SK-N-SH treated with all-trans-retinoic acid at 6 μM for 48 hours (cell line): ENCODE results near the gene MAFF.

Experiments used
- ATAC-seq: fragments of 200-7000 bp; cut with Tn5 transposase; 3 replicates; pipeline ENCODE4 v1.9.1; 2020; ENCODE audit warnings: mild to moderate bottlenecking, moderate library complexity
- ARNTL ChIP-seq: fragments of 450-650 bp; formaldehyde crosslinking; IDR thresholded peaks from 2 replicates; pipeline ENCODE4 v1.5.0; 2020; ENCODE audit warnings: low read depth, mild to moderate bottlenecking, moderate library complexity, borderline replicate concordance
- CSDC2 ChIP-seq: fragments of 250-450 bp; sonication (Bioruptor Pico); IDR thresholded peaks from 2 replicates; pipeline ENCODE4 v1.5.0; 2020; ENCODE audit warnings: mild to moderate bottlenecking, moderate library complexity
- CSRNP3 ChIP-seq: fragments of 250-450 bp; sonication (Bioruptor Pico); IDR thresholded peaks from 2 replicates; pipeline ENCODE4 v1.5.1; 2021; ENCODE audit warnings: mild to moderate bottlenecking, moderate library complexity
- ESRRG ChIP-seq: fragments of 250-450 bp; sonication (Bioruptor Pico); IDR thresholded peaks from 2 replicates; pipeline ENCODE4 v1.6.1; 2021; ENCODE audit warnings: mild to moderate bottlenecking
- GLIS3 ChIP-seq: fragments of 250-450 bp; sonication (Bioruptor Pico); IDR thresholded peaks from 2 replicates; pipeline ENCODE4 v1.5.0; 2020; ENCODE audit warnings: mild to moderate bottlenecking, moderate library complexity
- ISL1 ChIP-seq: fragments of 250-450 bp; sonication (Bioruptor Pico); IDR thresholded peaks from 2 replicates; pipeline ENCODE4 v2.1.2; 2022; ENCODE audit warnings: mild to moderate bottlenecking, moderate library complexity
- OSR1 ChIP-seq: fragments of 250-450 bp; sonication (Bioruptor Pico); IDR thresholded peaks from 2 replicates; pipeline ENCODE4 v1.8.0; 2022; ENCODE audit warnings: moderate library complexity, mild to moderate bottlenecking, inconsistent platforms
- PPARA ChIP-seq: fragments of 250-450 bp; sonication (Bioruptor Pico); IDR thresholded peaks from 2 replicates; pipeline ENCODE4 v1.5.0; 2020; ENCODE audit warnings: mild to moderate bottlenecking, borderline replicate concordance
- RARB ChIP-seq: fragments of 250-450 bp; sonication (Bioruptor Pico); IDR thresholded peaks from 2 replicates; pipeline ENCODE4 v1.8.0; 2021; ENCODE audit warnings: mild to moderate bottlenecking, moderate library complexity
- SNAI2 ChIP-seq: fragments of 250-450 bp; sonication (Bioruptor Pico); IDR thresholded peaks from 2 replicates; pipeline ENCODE4 v1.5.0; 2020; ENCODE audit warnings: mild to moderate bottlenecking, moderate library complexity
- TCF4 ChIP-seq: fragments of 250-450 bp; sonication (Bioruptor Pico); IDR thresholded peaks from 2 replicates; pipeline ENCODE4 v1.8.0; 2021; ENCODE audit warnings: mild to moderate bottlenecking, moderate library complexity, borderline replicate concordance
- TOX ChIP-seq: fragments of 250-450 bp; sonication (Bioruptor Pico); IDR thresholded peaks from 2 replicates; pipeline ENCODE4 v1.8.0; 2021; ENCODE audit warnings: mild to moderate bottlenecking, moderate library complexity, borderline replicate concordance
- ZC3H10 ChIP-seq: fragments of 250-450 bp; sonication (Bioruptor Pico); IDR thresholded peaks from 2 replicates; pipeline ENCODE4 v1.5.1; 2021; ENCODE audit warnings: mild to moderate bottlenecking, moderate library complexity
- ZFP3 ChIP-seq: fragments of 250-450 bp; sonication (Bioruptor Pico); IDR thresholded peaks from 2 replicates; pipeline ENCODE4 v1.5.0; 2020; ENCODE audit warnings: mild to moderate bottlenecking, moderate library complexity
- ZFP30 ChIP-seq: fragments of 450-650 bp; formaldehyde crosslinking; IDR thresholded peaks from 2 replicates; pipeline ENCODE4 v1.5.0; 2022; ENCODE audit warnings: mild to moderate bottlenecking, moderate library complexity
- ZNF565 ChIP-seq: fragments of 450-650 bp; formaldehyde crosslinking; conservative IDR thresholded peaks from 2 replicates; pipeline ENCODE4 v1.5.0; 2020; ENCODE audit warnings: low read depth, mild to moderate bottlenecking, moderate library complexity
- ZNF70 ChIP-seq: fragments of 450-650 bp; formaldehyde crosslinking; IDR thresholded peaks from 2 replicates; pipeline ENCODE4 v1.5.0; 2020; ENCODE audit warnings: mild to moderate bottlenecking, moderate library complexity
- ZNF8 ChIP-seq: fragments of 450-650 bp; formaldehyde crosslinking; IDR thresholded peaks from 2 replicates; pipeline ENCODE4 v1.5.0; 2020; ENCODE audit warnings: mild to moderate bottlenecking, moderate library complexity
- TF ChIP-seq, protein P1 (sequence below): fragments of 250-450 bp; sonication (Bioruptor Pico); IDR thresholded peaks from 2 replicates; pipeline ENCODE4 v1.8.0; 2021; ENCODE audit warnings: low read depth, mild to moderate bottlenecking, moderate library complexity, borderline replicate concordance
- TF ChIP-seq, protein P2 (sequence below): fragments of 250-450 bp; sonication (Bioruptor Pico); IDR thresholded peaks from 2 replicates; pipeline ENCODE4 v1.8.0; 2020; ENCODE audit warnings: mild to moderate bottlenecking, moderate library complexity, borderline replicate concordance
- TF ChIP-seq, protein P3 (sequence below): fragments of 250-450 bp; sonication (Bioruptor Pico); IDR thresholded peaks from 2 replicates; pipeline ENCODE4 v1.5.0; 2020; ENCODE audit warnings: mild to moderate bottlenecking, moderate library complexity

Gene MAFF

DNA sequence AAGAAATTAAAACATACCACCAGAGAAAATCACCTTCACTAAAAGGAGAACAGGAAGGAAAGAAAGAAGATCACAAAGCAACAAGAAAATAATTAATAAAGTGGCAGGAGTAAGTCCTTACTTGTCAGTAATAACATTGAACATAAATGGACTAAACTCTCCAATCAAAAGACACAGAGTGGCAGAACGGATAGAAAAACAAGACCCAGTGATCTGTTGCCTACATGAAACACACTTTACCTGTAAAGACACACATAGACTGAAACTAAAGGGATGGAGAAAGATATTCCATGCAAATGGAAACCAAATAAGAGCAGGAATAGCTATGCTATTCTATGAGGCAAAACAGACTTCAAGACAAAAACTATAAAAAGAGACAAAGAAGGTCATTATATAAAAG is 46.1 kb upstream of the MAFF start (continued):
- TF ChIP-seq SNAI2 (CRISPR knock-in tag) (no peak), GLIS3 (CRISPR knock-in tag) (no peak), ZNF8 (CRISPR knock-in tag) (no peak), OSR1 (CRISPR knock-in tag) (no peak), ZNF565 (CRISPR knock-in tag) (no peak)

DNA sequence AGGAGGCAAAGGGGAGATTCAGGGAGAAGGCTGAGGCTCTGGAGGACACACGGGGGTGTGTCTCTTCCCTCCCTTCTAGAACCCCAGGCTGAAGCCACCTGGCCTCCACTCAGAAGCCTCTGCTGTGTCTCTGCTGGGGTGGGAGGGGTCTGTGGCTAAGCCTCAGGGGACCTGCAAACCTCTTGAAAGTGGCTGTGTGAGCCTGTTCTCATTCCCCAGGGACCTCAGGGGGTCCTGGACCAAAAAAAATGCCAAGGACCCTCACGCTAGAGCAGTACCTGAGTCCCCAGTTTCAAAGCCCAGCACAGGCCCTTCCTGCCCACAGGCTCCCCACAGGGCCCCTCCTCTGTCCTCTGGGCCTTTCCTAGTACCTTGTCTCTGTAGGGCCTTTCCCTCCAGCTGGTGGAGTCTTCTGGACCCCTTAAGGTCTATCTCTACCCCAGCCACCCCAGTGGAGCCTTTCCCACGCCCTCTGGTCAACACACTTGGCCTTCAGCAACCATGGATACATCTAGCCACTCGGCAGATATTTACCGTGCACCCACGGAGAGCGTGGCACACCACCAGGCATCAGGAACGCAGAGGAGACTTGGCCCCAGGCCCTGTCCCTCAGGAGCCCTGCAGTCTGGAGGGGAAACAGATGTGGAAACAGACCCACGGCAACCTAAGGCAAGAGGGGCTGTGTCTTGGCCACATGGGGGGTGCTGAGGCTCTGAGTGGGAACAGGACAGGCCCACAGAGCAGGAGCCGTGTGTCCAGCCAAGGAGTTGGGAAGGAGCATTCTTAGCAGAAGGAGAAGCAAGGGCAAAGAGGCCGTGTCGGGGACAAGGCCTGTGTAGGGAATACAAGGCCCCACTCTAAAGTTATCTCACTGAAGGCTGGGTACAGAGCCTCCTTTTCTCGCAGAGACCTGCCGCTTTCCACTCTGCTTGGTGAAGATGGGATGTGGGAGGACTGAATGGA is 38.6 kb upstream of the MAFF start:
- TF ChIP-seq, protein P1, sequence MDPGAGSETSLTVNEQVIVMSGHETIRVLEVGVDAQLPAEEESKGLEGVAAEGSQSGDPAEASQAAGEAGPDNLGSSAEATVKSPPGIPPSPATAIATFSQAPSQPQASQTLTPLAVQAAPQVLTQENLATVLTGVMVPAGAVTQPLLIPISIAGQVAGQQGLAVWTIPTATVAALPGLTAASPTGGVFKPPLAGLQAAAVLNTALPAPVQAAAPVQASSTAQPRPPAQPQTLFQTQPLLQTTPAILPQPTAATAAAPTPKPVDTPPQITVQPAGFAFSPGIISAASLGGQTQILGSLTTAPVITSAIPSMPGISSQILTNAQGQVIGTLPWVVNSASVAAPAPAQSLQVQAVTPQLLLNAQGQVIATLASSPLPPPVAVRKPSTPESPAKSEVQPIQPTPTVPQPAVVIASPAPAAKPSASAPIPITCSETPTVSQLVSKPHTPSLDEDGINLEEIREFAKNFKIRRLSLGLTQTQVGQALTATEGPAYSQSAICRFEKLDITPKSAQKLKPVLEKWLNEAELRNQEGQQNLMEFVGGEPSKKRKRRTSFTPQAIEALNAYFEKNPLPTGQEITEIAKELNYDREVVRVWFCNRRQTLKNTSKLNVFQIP (CRISPR knock-in tag) = no peak
- TF ChIP-seq CSDC2 (CRISPR knock-in tag) (no peak), CSRNP3 (no peak), ESRRG (CRISPR knock-in tag) (no peak), SNAI2 (CRISPR knock-in tag) (no peak), TOX (no peak), ZNF565 (CRISPR knock-in tag) (no peak), ZFP3 (CRISPR knock-in tag) (no peak), PPARA (CRISPR knock-in tag) (no peak)
- TF ChIP-seq, protein P2, sequence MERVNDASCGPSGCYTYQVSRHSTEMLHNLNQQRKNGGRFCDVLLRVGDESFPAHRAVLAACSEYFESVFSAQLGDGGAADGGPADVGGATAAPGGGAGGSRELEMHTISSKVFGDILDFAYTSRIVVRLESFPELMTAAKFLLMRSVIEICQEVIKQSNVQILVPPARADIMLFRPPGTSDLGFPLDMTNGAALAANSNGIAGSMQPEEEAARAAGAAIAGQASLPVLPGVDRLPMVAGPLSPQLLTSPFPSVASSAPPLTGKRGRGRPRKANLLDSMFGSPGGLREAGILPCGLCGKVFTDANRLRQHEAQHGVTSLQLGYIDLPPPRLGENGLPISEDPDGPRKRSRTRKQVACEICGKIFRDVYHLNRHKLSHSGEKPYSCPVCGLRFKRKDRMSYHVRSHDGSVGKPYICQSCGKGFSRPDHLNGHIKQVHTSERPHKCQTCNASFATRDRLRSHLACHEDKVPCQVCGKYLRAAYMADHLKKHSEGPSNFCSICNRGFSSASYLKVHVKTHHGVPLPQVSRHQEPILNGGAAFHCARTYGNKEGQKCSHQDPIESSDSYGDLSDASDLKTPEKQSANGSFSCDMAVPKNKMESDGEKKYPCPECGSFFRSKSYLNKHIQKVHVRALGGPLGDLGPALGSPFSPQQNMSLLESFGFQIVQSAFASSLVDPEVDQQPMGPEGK (CRISPR knock-in tag) = no peak
- no peak for ATAC-seq

- no peak; the same call in 2 of the 3 replicates for ATAC-seq
- no peak for TF ChIP-seq ARNTL (CRISPR knock-in tag)
- no peak for TF ChIP-seq ISL1 (CRISPR knock-in tag)
- no peak for TF ChIP-seq ZFP30 (CRISPR knock-in tag)
- no peak for TF ChIP-seq CSRNP3
- no peak for TF ChIP-seq GLIS3 (CRISPR knock-in tag)
- TF ChIP-seq ZNF565 (CRISPR knock-in tag) = no peak
- TF ChIP-seq ZNF8 (CRISPR knock-in tag) = no peak
- TF ChIP-seq ZC3H10 (CRISPR knock-in tag) = no peak
- TF ChIP-seq, protein P3, sequence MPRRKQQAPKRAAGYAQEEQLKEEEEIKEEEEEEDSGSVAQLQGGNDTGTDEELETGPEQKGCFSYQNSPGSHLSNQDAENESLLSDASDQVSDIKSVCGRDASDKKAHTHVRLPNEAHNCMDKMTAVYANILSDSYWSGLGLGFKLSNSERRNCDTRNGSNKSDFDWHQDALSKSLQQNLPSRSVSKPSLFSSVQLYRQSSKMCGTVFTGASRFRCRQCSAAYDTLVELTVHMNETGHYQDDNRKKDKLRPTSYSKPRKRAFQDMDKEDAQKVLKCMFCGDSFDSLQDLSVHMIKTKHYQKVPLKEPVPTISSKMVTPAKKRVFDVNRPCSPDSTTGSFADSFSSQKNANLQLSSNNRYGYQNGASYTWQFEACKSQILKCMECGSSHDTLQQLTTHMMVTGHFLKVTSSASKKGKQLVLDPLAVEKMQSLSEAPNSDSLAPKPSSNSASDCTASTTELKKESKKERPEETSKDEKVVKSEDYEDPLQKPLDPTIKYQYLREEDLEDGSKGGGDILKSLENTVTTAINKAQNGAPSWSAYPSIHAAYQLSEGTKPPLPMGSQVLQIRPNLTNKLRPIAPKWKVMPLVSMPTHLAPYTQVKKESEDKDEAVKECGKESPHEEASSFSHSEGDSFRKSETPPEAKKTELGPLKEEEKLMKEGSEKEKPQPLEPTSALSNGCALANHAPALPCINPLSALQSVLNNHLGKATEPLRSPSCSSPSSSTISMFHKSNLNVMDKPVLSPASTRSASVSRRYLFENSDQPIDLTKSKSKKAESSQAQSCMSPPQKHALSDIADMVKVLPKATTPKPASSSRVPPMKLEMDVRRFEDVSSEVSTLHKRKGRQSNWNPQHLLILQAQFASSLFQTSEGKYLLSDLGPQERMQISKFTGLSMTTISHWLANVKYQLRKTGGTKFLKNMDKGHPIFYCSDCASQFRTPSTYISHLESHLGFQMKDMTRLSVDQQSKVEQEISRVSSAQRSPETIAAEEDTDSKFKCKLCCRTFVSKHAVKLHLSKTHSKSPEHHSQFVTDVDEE (CRISPR knock-in tag) = no peak
- no peak for TF ChIP-seq TCF4 (CRISPR knock-in tag)
- no peak for TF ChIP-seq ZNF70 (CRISPR knock-in tag)
- no peak for TF ChIP-seq SNAI2 (CRISPR knock-in tag)
- TF ChIP-seq, protein P1 (CRISPR knock-in tag) = no peak
- TF ChIP-seq PPARA (CRISPR knock-in tag) = no peak
- no peak for TF ChIP-seq TOX
- TF ChIP-seq OSR1 (CRISPR knock-in tag) = no peak
- TF ChIP-seq ESRRG (CRISPR knock-in tag) = no peak
- TF ChIP-seq ZFP3 (CRISPR knock-in tag) = no peak
- TF ChIP-seq, protein P2 (CRISPR knock-in tag) = no peak
- TF ChIP-seq RARB (CRISPR knock-in tag) = no peak
- TF ChIP-seq, all 23 proteins: peak for 0
Observed at GRCh38 chr22:38163844-38164550, 37.8 kb upstream of the MAFF start.
